HG02981 (cell line): ENCODE measurements around the gene ATF7.
"Not testable (repeated sequence)": the region's sequence is repeated elsewhere in the genome, so short reads cannot be mapped to it uniquely, and the experiment has no call there.

ENCODE experiments used
- ATAC-seq: cut with Tn5 transposase; IDR thresholded peaks from one replicate; pipeline ENCODE4 v1.9.1; 2021; ENCODE audit warnings: mild to moderate bottlenecking, moderate library complexity; ENCODE audit not compliant: unreplicated experiment

The ATF7 gene

GRCh38 chr12:53631721-53632120, 5.5 kb upstream of the ATF7 start:
- ATAC-seq: no peak

GRCh38 chr12:53627919-53628318, 1.7 kb upstream of the ATF7 start:
- no peak for ATAC-seq

- peak; percentile 1 for ATAC-seq
Measured at GRCh38 chr12:53626702-53627169, 554 bp upstream of the ATF7 start.

GRCh38 chr12:53625373-53625945, 723 bp downstream of the ATF7 start:
- no peak for ATAC-seq

- ATAC-seq: no peak
Measured at GRCh38 chr12:53624956-53625355, 1.2 kb downstream of the ATF7 start.

GRCh38 chr12:53624458-53624857, 1.7 kb downstream of the ATF7 start:
- ATAC-seq: no peak

GRCh38 chr12:53623548-53624385, 2.4 kb downstream of the ATF7 start:
- ATAC-seq: no peak

GRCh38 chr12:53622724-53623123, 3.5 kb downstream of the ATF7 start:
- ATAC-seq: no peak

- no peak for ATAC-seq
Measured at GRCh38 chr12:53618275-53618674, 7.9 kb downstream of the ATF7 start.

GRCh38 chr12:53617700-53618099, 8.5 kb downstream of the ATF7 start:
- no peak for ATAC-seq

- ATAC-seq: no peak
Measured at GRCh38 chr12:53616950-53617349, 9.2 kb downstream of the ATF7 start.

GRCh38 chr12:53613821-53614220, 12.4 kb downstream of the ATF7 start:
- ATAC-seq: no peak

- no peak for ATAC-seq
Measured at GRCh38 chr12:53612978-53613377, 13.2 kb downstream of the ATF7 start.

GRCh38 chr12:53611304-53611703, 14.9 kb downstream of the ATF7 start:
- ATAC-seq: no peak

- not testable (repeated sequence) for ATAC-seq
Measured at GRCh38 chr12:53606688-53607087, 19.5 kb downstream of the ATF7 start.

- ATAC-seq: no peak
Measured at GRCh38 chr12:53604581-53604980, 21.6 kb downstream of the ATF7 start.

GRCh38 chr12:53603804-53604203, 22.4 kb downstream of the ATF7 start:
- ATAC-seq: no peak

- no peak for ATAC-seq
Measured at GRCh38 chr12:53603196-53603595, 23.0 kb downstream of the ATF7 start.

GRCh38 chr12:53602176-53602864, 23.9 kb downstream of the ATF7 start:
- ATAC-seq: no peak

GRCh38 chr12:53601296-53601847, 24.8 kb downstream of the ATF7 start:
- no peak for ATAC-seq

- no peak for ATAC-seq
Measured at GRCh38 chr12:53600490-53601295, 25.5 kb downstream of the ATF7 start.
